Stomach (tissue), 4 donors: Measurements from ENCODE around the gene ADGRG1.

Experiments
- EP300 ChIP-seq: sonication (generic); formaldehyde crosslinking; IDR thresholded peaks from one replicate; pipeline ENCODE4 v1.6.1; 2017; ENCODE audit warnings: antibody characterized with exemption
- POLR2A ChIP-seq, 4 donors: fragments of 450-650 bp; IDR thresholded peaks; one replicate each; pipeline ENCODE4 v1.6.1; 2016; ENCODE audit warnings: antibody characterized with exemption in 4 of 4, control low read depth in 2 of 4, mild to moderate bottlenecking in 1 of 4, moderate library complexity in 1 of 4
- POLR2AphosphoS5 ChIP-seq, 3 donors: sonication (generic); formaldehyde crosslinking; IDR thresholded peaks; one replicate each; pipeline ENCODE4 v1.6.1; 2016; ENCODE audit warnings: antibody characterized with exemption in 3 of 3
- TF ChIP-seq, protein P1 (sequence below), 7 experiments: fragments of 450-650 bp in 4 of 7; fragments of 200-600 bp in 3 of 7; sonication (generic) in 3 of 7; IDR thresholded peaks; one replicate each; pipeline ENCODE4 v1.5.1; 2016 to 2019; ENCODE audit warnings: antibody characterized with exemption in 7 of 7, control low read depth in 2 of 7, mild to moderate bottlenecking in 1 of 7

DNA sequence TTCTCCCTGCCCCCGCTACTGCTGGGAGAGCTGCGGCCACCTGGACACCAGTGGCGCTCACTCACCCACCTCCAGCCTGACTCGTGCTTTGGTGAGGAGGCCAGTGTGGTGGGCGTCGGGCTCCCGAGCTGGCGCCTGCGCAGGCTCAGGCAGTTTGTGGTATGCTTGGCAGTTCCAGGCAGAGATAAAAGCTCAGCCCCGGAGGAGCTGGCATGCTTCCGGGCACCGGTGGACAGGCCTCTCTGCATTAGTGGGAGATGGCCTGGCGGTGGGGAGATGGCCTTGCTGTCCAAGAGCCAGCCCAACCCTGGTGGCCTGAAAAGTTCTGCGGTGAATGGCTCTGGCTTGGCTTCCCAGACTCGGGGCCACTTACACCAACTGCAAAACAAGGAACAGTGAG is 4.1 kb downstream of the ADGRG1 start:
- TF ChIP-seq, protein P1, sequence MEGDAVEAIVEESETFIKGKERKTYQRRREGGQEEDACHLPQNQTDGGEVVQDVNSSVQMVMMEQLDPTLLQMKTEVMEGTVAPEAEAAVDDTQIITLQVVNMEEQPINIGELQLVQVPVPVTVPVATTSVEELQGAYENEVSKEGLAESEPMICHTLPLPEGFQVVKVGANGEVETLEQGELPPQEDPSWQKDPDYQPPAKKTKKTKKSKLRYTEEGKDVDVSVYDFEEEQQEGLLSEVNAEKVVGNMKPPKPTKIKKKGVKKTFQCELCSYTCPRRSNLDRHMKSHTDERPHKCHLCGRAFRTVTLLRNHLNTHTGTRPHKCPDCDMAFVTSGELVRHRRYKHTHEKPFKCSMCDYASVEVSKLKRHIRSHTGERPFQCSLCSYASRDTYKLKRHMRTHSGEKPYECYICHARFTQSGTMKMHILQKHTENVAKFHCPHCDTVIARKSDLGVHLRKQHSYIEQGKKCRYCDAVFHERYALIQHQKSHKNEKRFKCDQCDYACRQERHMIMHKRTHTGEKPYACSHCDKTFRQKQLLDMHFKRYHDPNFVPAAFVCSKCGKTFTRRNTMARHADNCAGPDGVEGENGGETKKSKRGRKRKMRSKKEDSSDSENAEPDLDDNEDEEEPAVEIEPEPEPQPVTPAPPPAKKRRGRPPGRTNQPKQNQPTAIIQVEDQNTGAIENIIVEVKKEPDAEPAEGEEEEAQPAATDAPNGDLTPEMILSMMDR (IDR thresholded peaks at IDR 0.05): no peak
- TF ChIP-seq EP300: no peak
- no peak for TF ChIP-seq POLR2AphosphoS5 (IDR thresholded peaks at IDR 0.05)
- TF ChIP-seq POLR2A (IDR thresholded peaks at IDR 0.05): no peak
